GM19468 (cell line): ENCODE results near the gene DCTPP1.
A peak's percentile ranks its signal among the peaks of the same experiment; 100 is the strongest.

Experiments used
- ATAC-seq: cut with Tn5 transposase; IDR thresholded peaks from one replicate; pipeline ENCODE4 v1.9.1; 2021; ENCODE audit warnings: mild to moderate bottlenecking, moderate library complexity, moderate number of reproducible peaks; ENCODE audit not compliant: unreplicated experiment; ENCODE audit errors: extremely low read depth

DCTPP1 gene

GRCh38 chr16:30394592-30395154 lies 35.2 kb downstream of the DCTPP1 start:
- ATAC-seq: no peak

- no peak for ATAC-seq
Observed at GRCh38 chr16:30383521-30383920, 46.3 kb downstream of the DCTPP1 start.

GRCh38 chr16:30382111-30382881 lies 47.5 kb downstream of the DCTPP1 start, which contains the start of gene SEPTIN1:
TSS of gene SEPTIN1 (minus strand) at chr16:30382561. CDS start at chr16:30382542, 19 bp downstream.
- ATAC-seq: no peak

- ATAC-seq: no peak
Observed at GRCh38 chr16:30381291-30382041, 48.4 kb downstream of the DCTPP1 start.

- ATAC-seq: no peak
Observed at GRCh38 chr16:30380803-30381208, 49.0 kb downstream of the DCTPP1 start.

- no peak for ATAC-seq
Observed at GRCh38 chr16:30380072-30380802, 49.6 kb downstream of the DCTPP1 start.

- ATAC-seq: no peak
Observed at GRCh38 chr16:30379158-30379783, 50.6 kb downstream of the DCTPP1 start.

GRCh38 chr16:30378236-30379157 lies 51.3 kb downstream of the DCTPP1 start:
- ATAC-seq: peak; percentile 55

- no peak for ATAC-seq
Observed at GRCh38 chr16:30377812-30378235, 52.0 kb downstream of the DCTPP1 start.

GRCh38 chr16:30377050-30377811 lies 52.6 kb downstream of the DCTPP1 start:
- no peak for ATAC-seq

GRCh38 chr16:30376461-30376902 lies 53.3 kb downstream of the DCTPP1 start:
- ATAC-seq: no peak

- ATAC-seq: no peak
Observed at GRCh38 chr16:30375864-30376263, 54.0 kb downstream of the DCTPP1 start.

- no peak for ATAC-seq
Observed at GRCh38 chr16:30374538-30374937, 55.3 kb downstream of the DCTPP1 start, which contains the start of gene MYL11. TSS of gene MYL11 (plus strand) at chr16:30374802. CDS start at chr16:30374858, 56 bp downstream.
